Osteocyte (in vitro differentiated cells): Measurements from ENCODE around the gene PMAIP1. TPM values are rescaled to one million over a fixed set of nuclear protein-coding genes. Genes with fewer than 3 reads are reported as not detected.
"Not testable (repeated sequence)": the region's sequence is repeated elsewhere in the genome, so short reads cannot be mapped to it uniquely, and the experiment has no call there.

ENCODE experiments used
- DNase-seq: peaks from one replicate; pipeline ENCODE4 v3.0.0; 2021; ENCODE audit warnings: mixed read lengths; ENCODE audit not compliant: unreplicated experiment; ENCODE audit errors: extremely low spot score
- H3K27ac Mint-ChIP-seq: one replicate; pipeline ENCODE4 v1.8.0; 2021; ENCODE audit warnings: mild to moderate bottlenecking, mixed read lengths; ENCODE audit not compliant: unreplicated experiment
- H3K27me3 Mint-ChIP-seq: one replicate; pipeline ENCODE4 v1.8.0; 2021; ENCODE audit warnings: mixed read lengths; ENCODE audit not compliant: unreplicated experiment
- H3K36me3 Mint-ChIP-seq: one replicate; pipeline ENCODE4 v1.8.0; 2021; ENCODE audit warnings: mixed read lengths; ENCODE audit not compliant: unreplicated experiment
- H3K4me1 Mint-ChIP-seq: one replicate; pipeline ENCODE4 v1.8.0; 2021; ENCODE audit warnings: mixed read lengths; ENCODE audit not compliant: unreplicated experiment
- H3K4me3 Mint-ChIP-seq: one replicate; pipeline ENCODE4 v1.8.0; 2021; ENCODE audit warnings: mild to moderate bottlenecking, moderate library complexity, mixed read lengths; ENCODE audit not compliant: unreplicated experiment
- H3K9me3 Mint-ChIP-seq: one replicate; pipeline ENCODE4 v1.8.0; 2021; ENCODE audit warnings: mixed read lengths; ENCODE audit not compliant: unreplicated experiment
- CTCF ChIP-seq: fragments of 200-600 bp; sonication (generic); IDR thresholded peaks from 2 replicates; pipeline ENCODE4 v1.5.0; 2021; ENCODE audit warnings: antibody characterized with exemption, mild to moderate bottlenecking, moderate library complexity
- long read RNA-seq: library from polyadenylated mRNA; unstranded; transcript quantifications from one replicate; pipeline ENCODE4 v2.0.0, GENCODE V29; 2021
- total RNA-seq: library from RNA; stranded (reverse); gene quantifications from 2 replicates; pipeline ENCODE4 v1.2.1, GENCODE V29; 2021

Gene PMAIP1
- total RNA-seq, result 23.0 and 24.4 TPM in 2 replicates
- long read RNA-seq, transcript PMAIP1-202 (2 exons, 1,948 nt), result major isoform, 405 of 412 reads
- long read RNA-seq, partial matches to known transcripts, result 0 of 412 reads
- long read RNA-seq, other reads (novel, unspliced or antisense), result 5 of 412 reads

- peaks cover 19% of the 10 kb centered on the region for H3K36me3 Mint-ChIP-seq
- no peaks in the 10 kb centered on the region for H3K27me3 Mint-ChIP-seq
- peak within 1 kb of the TSS; percentile 91 for H3K4me3 Mint-ChIP-seq
- H3K27ac Mint-ChIP-seq, result peak within 1 kb of the TSS; percentile 97
- no peaks in the 10 kb centered on the region for H3K9me3 Mint-ChIP-seq
- H3K4me1 Mint-ChIP-seq, result peaks cover 36% of the 10 kb centered on the region
- peak; percentile 97 for DNase-seq
- TF ChIP-seq CTCF, result no peak
Observed at GRCh38 chr18:59899298-59900221, at the start of gene PMAIP1. TSS of gene PMAIP1 (plus strand) at chr18:59899996. CDS start at chr18:59900178, 182 bp downstream.

GRCh38 chr18:59851784-59852399 is 47.9 kb upstream of the PMAIP1 start:
- Mint-ChIP-seq H3K27me3 (peaks cover 2% of the 10 kb centered on the region), H3K27ac (no peak overlapping the region), H3K9me3 (no peaks in the 10 kb centered on the region), H3K4me1 (peaks cover 5% of the 10 kb centered on the region), H3K36me3 (no peaks in the 10 kb centered on the region), H3K4me3 (no peak overlapping the region)
- TF ChIP-seq CTCF, result no peak
- DNase-seq, result no peak

- H3K9me3 Mint-ChIP-seq, result no peaks in the 10 kb centered on the region
- H3K27ac Mint-ChIP-seq, result no peak overlapping the region
- H3K4me1 Mint-ChIP-seq, result no peaks in the 10 kb centered on the region
- no peak for TF ChIP-seq CTCF
- DNase-seq, result no peak
- H3K36me3 Mint-ChIP-seq, result no peaks in the 10 kb centered on the region
- peaks cover 5% of the 10 kb centered on the region for H3K27me3 Mint-ChIP-seq
- H3K4me3 Mint-ChIP-seq, result no peak overlapping the region
Observed at GRCh38 chr18:59852548-59852947, 47.2 kb upstream of the PMAIP1 start.

- H3K36me3 Mint-ChIP-seq, result no peaks in the 10 kb centered on the region
Observed at GRCh38 chr18:59853380-59853779, 46.4 kb upstream of the PMAIP1 start.

GRCh38 chr18:59853988-59854387 is 45.8 kb upstream of the PMAIP1 start:
- not testable (repeated sequence) for H3K4me3 Mint-ChIP-seq, DNase-seq, H3K27ac Mint-ChIP-seq

More at GRCh38 chr18:59853380-59853779, 46.4 kb upstream of the PMAIP1 start:
- Mint-ChIP-seq H3K9me3 (no peaks in the 10 kb centered on the region), H3K4me1 (no peaks in the 10 kb centered on the region), H3K27ac (no peak overlapping the region), H3K27me3 (peaks cover 7% of the 10 kb centered on the region), H3K4me3 (no peak overlapping the region)
- no peak for TF ChIP-seq CTCF
- DNase-seq, result no peak

More at GRCh38 chr18:59853988-59854387, 45.8 kb upstream of the PMAIP1 start:
- H3K27me3 Mint-ChIP-seq, H3K4me1 Mint-ChIP-seq, H3K36me3 Mint-ChIP-seq, H3K9me3 Mint-ChIP-seq: not testable (repeated sequence)
